Memory B cell (primary cell): Measurements from ENCODE around the gene AMPD1.
A peak's percentile ranks its signal among the peaks of the same experiment; 100 is the strongest.

Experiments used
- ATAC-seq: fragments of 150-1000 bp; cut with Tn5 transposase; 2 replicates; pipeline ENCODE4 v1.10.0; 2021; ENCODE audit warnings: low read depth, mild to moderate bottlenecking, moderate library complexity
- DNase-seq, 2 donors: peaks; one replicate each; pipeline ENCODE4 v3.0.0; 2022; ENCODE audit warnings: low spot score in 2 of 2
- H3K27ac Mint-ChIP-seq: one replicate; pipeline ENCODE4 v1.8.0; 2022; ENCODE audit warnings: mild to moderate bottlenecking, moderate library complexity, mixed read lengths
- H3K27me3 Mint-ChIP-seq: one replicate; pipeline ENCODE4 v1.8.0; 2022; ENCODE audit warnings: mixed read lengths
- H3K36me3 Mint-ChIP-seq: one replicate; pipeline ENCODE4 v1.8.0; 2022; ENCODE audit warnings: mild to moderate bottlenecking, mixed read lengths
- H3K4me1 Mint-ChIP-seq: one replicate; pipeline ENCODE4 v1.8.0; 2022; ENCODE audit warnings: mixed read lengths
- H3K4me3 Mint-ChIP-seq: one replicate; pipeline ENCODE4 v1.8.0; 2022; ENCODE audit warnings: mild to moderate bottlenecking, moderate library complexity, mixed read lengths
- H3K9me3 Mint-ChIP-seq: one replicate; pipeline ENCODE4 v1.8.0; 2022; ENCODE audit warnings: mixed read lengths

AMPD1 gene

GRCh38 chr1:114716304-114717170, 21.2 kb upstream of the AMPD1 start, which contains the start of gene NRAS:
TSS of gene NRAS (minus strand) at chr1:114716771. CDS start at chr1:114716160, 611 bp downstream.
- Mint-ChIP-seq H3K4me3 (peak within 1 kb of the TSS; percentile 98), H3K27me3 (no peaks in the 10 kb centered on the region), H3K27ac (peak within 1 kb of the TSS; percentile 100), H3K9me3 (no peaks in the 10 kb centered on the region), H3K36me3 (peaks cover 30% of the 10 kb centered on the region), H3K4me1 (peaks cover 11% of the 10 kb centered on the region)
- ATAC-seq (peak; percentile 94), DNase-seq (peak; percentile 92 to 95)

GRCh38 chr1:114715952-114716303, 20.6 kb upstream of the AMPD1 start:
- Mint-ChIP-seq H3K27ac (peak overlapping the region; percentile 100), H3K27me3 (no peaks in the 10 kb centered on the region), H3K4me3 (peak overlapping the region; percentile 98), H3K9me3 (no peaks in the 10 kb centered on the region), H3K36me3 (peaks cover 29% of the 10 kb centered on the region), H3K4me1 (peaks cover 11% of the 10 kb centered on the region)
- ATAC-seq, result no peak
- no peak for DNase-seq

- H3K4me1 Mint-ChIP-seq, result peaks cover 11% of the 10 kb centered on the region
- H3K36me3 Mint-ChIP-seq, result peaks cover 14% of the 10 kb centered on the region
- DNase-seq, result no peak
- no peak overlapping the region for H3K27ac Mint-ChIP-seq
- H3K4me3 Mint-ChIP-seq, result no peak overlapping the region
- no peaks in the 10 kb centered on the region for H3K9me3 Mint-ChIP-seq
- H3K27me3 Mint-ChIP-seq, result no peaks in the 10 kb centered on the region
- no peak for ATAC-seq
Measured at GRCh38 chr1:114712977-114713376, 17.6 kb upstream of the AMPD1 start.

- no peak overlapping the region for H3K4me3 Mint-ChIP-seq
- H3K27ac Mint-ChIP-seq, result no peak overlapping the region
- peaks cover 18% of the 10 kb centered on the region for H3K36me3 Mint-ChIP-seq
- no peaks in the 10 kb centered on the region for H3K9me3 Mint-ChIP-seq
- DNase-seq, result no peak
- no peaks in the 10 kb centered on the region for H3K27me3 Mint-ChIP-seq
- ATAC-seq, result no peak
- H3K4me1 Mint-ChIP-seq, result peaks cover 5% of the 10 kb centered on the region
Measured at GRCh38 chr1:114710360-114710759, 15.0 kb upstream of the AMPD1 start.

- ATAC-seq (no peak), DNase-seq (no peak)
- Mint-ChIP-seq H3K27me3 (no peaks in the 10 kb centered on the region), H3K9me3 (no peaks in the 10 kb centered on the region), H3K4me1 (no peaks in the 10 kb centered on the region), H3K4me3 (no peak overlapping the region), H3K27ac (no peak overlapping the region), H3K36me3 (peaks cover 11% of the 10 kb centered on the region)
Measured at GRCh38 chr1:114707604-114708003, 12.3 kb upstream of the AMPD1 start.

- Mint-ChIP-seq H3K4me1 (no peaks in the 10 kb centered on the region), H3K27me3 (peaks cover 4% of the 10 kb centered on the region), H3K9me3 (no peaks in the 10 kb centered on the region), H3K36me3 (peaks cover 4% of the 10 kb centered on the region), H3K27ac (no peak overlapping the region), H3K4me3 (no peak overlapping the region)
- no peak for ATAC-seq
- DNase-seq, result no peak
Measured at GRCh38 chr1:114703242-114703641, 7.9 kb upstream of the AMPD1 start.

- Mint-ChIP-seq H3K4me1 (no peaks in the 10 kb centered on the region), H3K36me3 (peaks cover 3% of the 10 kb centered on the region), H3K9me3 (no peaks in the 10 kb centered on the region), H3K4me3 (no peak overlapping the region), H3K27ac (no peak overlapping the region), H3K27me3 (peaks cover 4% of the 10 kb centered on the region)
- no peak for ATAC-seq
- DNase-seq, result no peak
Measured at GRCh38 chr1:114702737-114703136, 7.4 kb upstream of the AMPD1 start.

- H3K36me3 Mint-ChIP-seq, result no peaks in the 10 kb centered on the region
- H3K9me3 Mint-ChIP-seq, result no peaks in the 10 kb centered on the region
- no peak overlapping the region for H3K27ac Mint-ChIP-seq
- no peak overlapping the region for H3K4me3 Mint-ChIP-seq
- no peaks in the 10 kb centered on the region for H3K4me1 Mint-ChIP-seq
- DNase-seq (no peak), ATAC-seq (no peak)
- H3K27me3 Mint-ChIP-seq, result peaks cover 4% of the 10 kb centered on the region
Measured at GRCh38 chr1:114701931-114702330, 6.6 kb upstream of the AMPD1 start.

GRCh38 chr1:114700036-114700600, 4.8 kb upstream of the AMPD1 start:
- Mint-ChIP-seq H3K36me3 (no peaks in the 10 kb centered on the region), H3K4me3 (no peak overlapping the region)

GRCh38 chr1:114696810-114697209, 1.5 kb upstream of the AMPD1 start:
- no peaks in the 10 kb centered on the region for H3K9me3 Mint-ChIP-seq
- H3K36me3 Mint-ChIP-seq, result no peaks in the 10 kb centered on the region
- H3K4me3 Mint-ChIP-seq, result no peak overlapping the region
- no peak overlapping the region for H3K27ac Mint-ChIP-seq
- no peaks in the 10 kb centered on the region for H3K4me1 Mint-ChIP-seq
- no peak for DNase-seq
- no peak for ATAC-seq
- peaks cover 4% of the 10 kb centered on the region for H3K27me3 Mint-ChIP-seq

More at GRCh38 chr1:114700036-114700600, 4.8 kb upstream of the AMPD1 start:
- H3K9me3 Mint-ChIP-seq, result no peaks in the 10 kb centered on the region
- no peak overlapping the region for H3K27ac Mint-ChIP-seq
- no peaks in the 10 kb centered on the region for H3K4me1 Mint-ChIP-seq
- ATAC-seq (no peak), DNase-seq (no peak)
- H3K27me3 Mint-ChIP-seq, result peaks cover 4% of the 10 kb centered on the region

GRCh38 chr1:114694540-114695310, 621 bp downstream of the AMPD1 start:
- Mint-ChIP-seq H3K27me3 (peaks cover 5% of the 10 kb centered on the region), H3K4me3 (no peak overlapping the region), H3K36me3 (no peaks in the 10 kb centered on the region), H3K4me1 (no peaks in the 10 kb centered on the region), H3K9me3 (no peaks in the 10 kb centered on the region), H3K27ac (no peak overlapping the region)
- no peak for DNase-seq
- ATAC-seq, result no peak

GRCh38 chr1:114692947-114693346, 2.4 kb downstream of the AMPD1 start:
- Mint-ChIP-seq H3K4me1 (no peaks in the 10 kb centered on the region), H3K27ac (no peak overlapping the region), H3K27me3 (peaks cover 11% of the 10 kb centered on the region)

GRCh38 chr1:114691061-114691460, 4.3 kb downstream of the AMPD1 start:
- DNase-seq (no peak), ATAC-seq (no peak)
- Mint-ChIP-seq H3K36me3 (no peaks in the 10 kb centered on the region), H3K27me3 (peaks cover 20% of the 10 kb centered on the region), H3K27ac (no peak overlapping the region), H3K9me3 (no peaks in the 10 kb centered on the region), H3K4me3 (no peak overlapping the region), H3K4me1 (no peaks in the 10 kb centered on the region)

More at GRCh38 chr1:114692947-114693346, 2.4 kb downstream of the AMPD1 start:
- ATAC-seq (no peak), DNase-seq (no peak)
- H3K36me3 Mint-ChIP-seq, result no peaks in the 10 kb centered on the region
- H3K9me3 Mint-ChIP-seq, result no peaks in the 10 kb centered on the region
- H3K4me3 Mint-ChIP-seq, result no peak overlapping the region

- no peak for ATAC-seq
- Mint-ChIP-seq H3K36me3 (no peaks in the 10 kb centered on the region), H3K27me3 (peaks cover 20% of the 10 kb centered on the region), H3K4me1 (no peaks in the 10 kb centered on the region), H3K4me3 (no peak overlapping the region), H3K27ac (no peak overlapping the region), H3K9me3 (no peaks in the 10 kb centered on the region)
- DNase-seq, result no peak
Measured at GRCh38 chr1:114690148-114690547, 5.2 kb downstream of the AMPD1 start.
